HG03039 (cell line): ENCODE measurements around the gene CRYBA2.

Experiments
- ATAC-seq: cut with Tn5 transposase; IDR thresholded peaks from one replicate; pipeline ENCODE4 v1.9.1; 2021; ENCODE audit warnings: mild to moderate bottlenecking, moderate library complexity; ENCODE audit not compliant: unreplicated experiment

The CRYBA2 gene

DNA sequence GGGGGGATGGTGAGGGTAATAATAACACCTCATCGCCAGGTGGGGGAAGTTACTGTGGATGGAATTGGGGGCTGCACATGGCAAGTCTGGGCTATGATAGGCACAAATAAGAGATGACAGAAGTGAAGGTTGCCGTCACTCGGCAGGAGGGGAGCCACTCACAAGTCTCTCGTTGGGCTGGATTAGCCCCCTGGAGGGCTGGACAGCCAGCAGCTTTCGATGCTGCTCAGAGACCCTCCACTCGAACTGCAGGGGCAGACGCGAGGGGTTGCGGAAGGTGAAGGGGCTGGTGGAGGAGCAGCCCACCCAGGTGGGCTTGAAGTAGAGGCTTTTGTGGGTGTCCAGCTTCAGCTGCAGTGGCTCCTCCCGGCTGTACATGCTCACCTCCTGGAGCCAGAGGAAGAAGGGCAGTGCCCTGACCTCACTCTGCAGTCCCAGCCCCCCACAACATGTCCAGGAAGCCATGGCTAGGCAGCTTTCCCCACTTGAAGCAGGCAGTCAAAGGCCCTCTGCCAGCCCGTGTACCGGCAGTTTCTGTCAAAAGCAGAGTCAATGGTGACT is 29.9 kb upstream of the CRYBA2 start:
- no peak for ATAC-seq

DNA sequence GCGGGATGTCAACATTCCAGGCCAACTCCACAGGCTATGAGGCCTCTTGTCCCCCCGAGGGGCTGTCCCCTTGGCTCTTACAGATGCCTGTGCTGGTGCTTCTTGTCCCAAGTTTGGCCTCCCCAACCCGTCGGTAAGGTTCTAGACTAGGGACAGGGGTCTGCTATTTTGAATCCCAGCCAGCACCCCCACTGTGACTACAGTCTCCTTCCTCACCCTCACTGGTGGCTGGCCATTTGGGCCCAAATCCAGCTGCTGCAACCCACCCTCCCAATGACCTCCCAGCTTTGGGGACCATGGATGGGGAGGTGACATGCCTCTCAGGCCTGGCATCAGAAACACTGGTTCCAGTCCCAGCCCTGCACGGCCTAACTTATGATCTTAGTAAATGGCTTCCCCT is 29.4 kb upstream of the CRYBA2 start:
- ATAC-seq: no peak

DNA sequence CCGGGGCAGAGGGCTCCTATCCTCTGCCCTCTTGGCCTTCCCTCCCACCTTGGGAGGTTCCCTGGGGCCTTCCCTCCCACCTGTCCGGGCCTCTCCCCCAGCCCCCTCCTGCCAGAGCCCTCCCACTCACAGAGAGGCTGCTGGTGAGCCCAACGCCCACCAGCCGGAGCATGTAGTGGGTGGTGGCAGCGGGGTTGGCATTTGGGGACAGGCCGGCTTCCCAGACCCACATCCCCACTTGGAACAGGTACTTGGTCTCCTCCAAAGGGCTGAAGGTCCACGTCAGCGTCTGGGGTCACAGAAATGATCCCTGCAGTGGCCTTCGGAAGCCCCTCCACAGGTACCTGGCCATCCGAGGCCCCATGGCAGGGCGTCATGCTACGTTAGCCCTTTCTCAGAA is 28.8 kb upstream of the CRYBA2 start:
- ATAC-seq: no peak

DNA sequence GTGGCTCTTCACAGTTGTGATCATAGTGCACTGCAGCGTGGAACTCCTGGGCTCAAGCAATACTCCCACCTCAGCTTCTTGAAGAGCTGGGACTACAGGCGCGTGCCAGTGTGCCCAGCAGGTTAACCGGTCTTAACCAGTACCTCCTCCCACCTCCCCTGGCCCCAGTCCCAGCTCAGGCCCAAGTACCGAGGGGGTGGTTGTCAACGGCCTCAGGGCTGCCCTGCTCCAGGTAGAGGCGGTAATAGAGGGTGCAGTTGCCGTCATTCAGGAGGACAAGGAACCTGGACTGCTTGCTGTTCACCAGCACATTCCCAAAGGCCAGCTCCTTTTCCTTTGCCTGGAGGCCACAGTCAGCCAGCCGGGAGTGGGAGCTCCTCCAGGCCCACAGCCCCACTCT is 28.4 kb upstream of the CRYBA2 start:
- no peak for ATAC-seq

DNA sequence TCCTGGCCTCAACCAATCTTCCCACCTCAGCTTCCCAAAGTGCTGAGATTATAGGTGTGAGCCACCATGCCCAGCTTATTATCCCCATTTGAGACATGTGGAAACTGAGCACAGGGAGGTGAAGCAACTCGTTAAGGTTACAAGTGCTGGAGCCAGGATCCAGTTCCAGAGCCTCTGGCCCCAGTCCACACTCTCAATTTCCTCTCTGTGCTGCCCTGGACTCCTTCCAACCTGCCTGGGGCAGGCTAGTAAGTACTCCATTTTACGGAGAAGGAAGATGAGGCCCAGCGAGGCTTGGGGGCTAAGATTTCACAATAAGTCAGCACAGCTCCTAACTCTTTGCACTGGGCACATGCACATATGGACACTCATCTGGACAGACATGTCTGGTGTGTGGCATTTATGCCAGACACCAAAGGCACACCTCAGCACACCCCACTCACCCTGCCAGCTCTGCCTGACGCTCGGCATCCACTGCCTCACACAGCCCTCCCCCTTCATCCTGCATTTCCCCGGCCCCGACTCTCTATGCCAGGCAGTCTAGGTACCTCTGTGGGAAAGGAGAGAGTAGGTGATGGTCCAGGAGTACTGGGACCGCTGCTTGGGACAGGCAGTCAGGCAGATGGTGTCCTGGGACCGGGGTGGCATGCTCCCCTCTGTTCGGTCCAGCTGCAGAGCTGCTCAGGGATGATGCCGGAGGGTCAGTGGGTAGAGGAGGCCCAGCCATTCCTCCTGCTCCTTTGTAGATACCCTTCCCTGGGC is 27.6 kb upstream of the CRYBA2 start:
- ATAC-seq: no peak

DNA sequence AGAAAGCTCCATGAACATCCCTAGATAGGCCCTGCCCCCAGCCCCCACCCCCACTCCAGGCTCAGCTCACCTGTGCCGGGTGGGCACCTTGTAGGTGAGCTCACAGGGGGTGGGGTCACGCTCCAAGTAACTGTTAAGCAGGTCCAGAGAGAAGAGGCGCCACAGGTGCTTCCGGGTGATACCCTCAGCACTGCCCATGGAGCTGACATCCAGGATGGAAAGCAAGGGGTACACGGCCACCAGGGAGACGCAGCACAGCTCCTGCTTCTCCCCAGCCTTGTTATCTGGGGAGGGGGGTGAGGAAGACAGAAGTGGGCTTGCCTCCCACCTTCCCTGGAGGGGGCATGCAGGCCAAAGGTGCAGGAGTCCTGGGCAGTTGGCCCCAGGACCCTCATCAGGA is 26.2 kb upstream of the CRYBA2 start:
- no peak for ATAC-seq

DNA sequence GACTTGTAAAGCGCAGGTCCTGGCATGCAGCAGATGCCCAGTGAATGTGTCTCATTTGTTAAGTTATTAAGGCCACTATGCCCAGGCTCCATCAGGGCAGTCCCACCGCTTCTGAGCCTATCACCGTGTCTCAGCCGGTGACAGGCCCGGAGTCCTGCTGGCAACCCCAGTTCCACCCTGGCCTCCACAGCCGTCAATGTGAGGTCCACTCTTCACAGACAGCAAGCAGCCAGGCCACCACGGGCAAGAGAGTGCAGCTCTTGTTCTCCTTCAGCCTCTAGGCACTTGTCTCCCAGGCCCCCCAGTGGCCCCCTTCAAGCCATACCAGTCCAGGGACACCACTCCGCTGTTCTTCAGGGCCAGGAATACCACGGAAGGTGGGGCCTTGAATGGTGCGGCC is 25.5 kb upstream of the CRYBA2 start:
- no peak for ATAC-seq

DNA sequence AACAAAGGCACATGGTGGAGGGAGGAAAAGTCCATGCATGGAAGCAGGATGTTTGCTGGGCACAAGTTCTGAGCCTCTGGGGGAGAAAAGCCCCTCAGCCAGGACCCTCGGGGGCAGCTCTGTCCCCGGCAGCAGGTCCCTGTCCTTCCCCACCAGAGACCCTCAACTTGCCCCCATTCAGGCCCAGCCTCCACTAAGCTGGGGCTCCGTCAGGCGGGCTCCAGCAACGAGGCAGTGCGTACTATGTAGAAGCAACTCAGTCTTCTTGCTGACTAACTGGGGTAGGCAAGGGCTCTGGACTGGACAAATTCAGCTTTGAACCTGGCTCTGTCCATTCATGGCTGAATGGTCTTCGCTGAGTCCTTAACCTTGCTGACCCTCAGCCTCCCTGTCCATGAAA is 25.1 kb upstream of the CRYBA2 start:
- ATAC-seq: no peak

DNA sequence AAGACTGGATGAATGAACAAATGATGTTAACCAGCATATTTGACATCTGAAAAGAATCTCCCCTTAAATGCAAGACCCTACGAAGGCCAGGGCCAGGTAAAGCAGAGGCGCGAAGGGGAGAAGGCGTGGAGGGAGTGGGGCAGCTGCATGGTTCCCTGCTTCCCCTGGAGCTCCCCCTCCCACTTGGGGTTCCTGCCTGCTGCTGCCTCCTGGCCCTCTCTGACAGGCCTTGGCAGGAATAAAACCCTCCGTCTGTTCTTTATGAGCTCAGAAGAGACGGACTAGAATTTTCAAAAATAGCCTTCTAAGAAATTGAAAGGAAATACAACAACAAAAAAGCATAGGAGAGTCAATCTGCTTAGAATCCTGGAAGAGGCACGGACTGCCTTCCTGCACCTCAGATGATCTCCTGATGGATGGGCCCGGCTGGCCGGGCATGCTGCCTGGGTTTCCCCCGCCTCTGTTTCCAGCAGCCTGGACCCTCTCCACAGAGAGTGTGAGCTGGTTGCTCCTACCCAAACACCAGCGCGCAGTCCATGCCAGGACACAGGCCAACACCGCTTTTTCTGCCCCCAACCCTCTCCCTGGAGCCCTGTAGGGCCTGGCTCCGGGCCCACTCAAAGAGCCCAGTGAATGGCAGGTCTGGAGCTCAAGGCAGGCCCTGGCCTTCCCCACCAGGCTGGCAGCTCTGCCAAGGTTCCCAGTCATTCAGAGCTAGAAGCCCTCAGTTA is 24.1 kb upstream of the CRYBA2 start:
- no peak for ATAC-seq

DNA sequence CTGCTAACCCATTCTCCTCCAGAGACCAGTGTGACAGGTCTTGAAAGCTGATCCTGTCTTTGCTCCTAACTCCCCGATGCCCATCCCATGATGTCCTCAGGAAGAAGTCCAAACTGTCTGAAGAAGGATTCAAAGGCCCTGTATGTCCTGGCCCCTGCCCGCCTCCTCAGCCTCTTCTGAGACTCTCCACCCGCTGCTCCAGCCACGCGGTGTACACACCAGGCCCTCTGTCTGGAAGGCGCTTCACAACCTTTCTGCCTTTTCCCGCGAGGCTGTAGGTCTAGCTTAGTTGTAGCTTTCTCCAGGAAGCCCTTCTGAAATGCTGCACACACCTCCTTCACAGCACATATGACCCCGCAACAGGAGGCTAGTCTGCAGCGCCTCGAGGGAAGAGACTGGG is 23.5 kb upstream of the CRYBA2 start:
- ATAC-seq: no peak

DNA sequence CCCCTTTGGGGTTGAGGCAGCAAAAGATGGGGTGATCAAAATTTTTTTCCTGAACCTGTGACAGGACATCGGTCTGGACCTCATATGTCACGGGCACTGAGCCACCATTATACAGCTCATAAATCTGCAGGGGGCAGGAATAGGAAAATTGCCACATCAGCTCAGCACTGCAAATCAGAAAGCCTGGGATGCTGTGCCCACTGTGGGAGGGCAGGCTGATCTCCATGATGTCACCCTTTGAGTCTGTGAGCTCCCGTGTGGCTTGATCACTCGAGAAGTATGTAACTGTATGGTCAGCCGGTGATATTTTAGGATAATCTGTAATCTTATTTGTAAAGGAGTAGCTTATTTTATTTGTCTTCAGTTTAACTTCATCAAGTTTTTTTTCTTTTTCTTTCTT is 17.7 kb upstream of the CRYBA2 start:
- ATAC-seq: no peak

DNA sequence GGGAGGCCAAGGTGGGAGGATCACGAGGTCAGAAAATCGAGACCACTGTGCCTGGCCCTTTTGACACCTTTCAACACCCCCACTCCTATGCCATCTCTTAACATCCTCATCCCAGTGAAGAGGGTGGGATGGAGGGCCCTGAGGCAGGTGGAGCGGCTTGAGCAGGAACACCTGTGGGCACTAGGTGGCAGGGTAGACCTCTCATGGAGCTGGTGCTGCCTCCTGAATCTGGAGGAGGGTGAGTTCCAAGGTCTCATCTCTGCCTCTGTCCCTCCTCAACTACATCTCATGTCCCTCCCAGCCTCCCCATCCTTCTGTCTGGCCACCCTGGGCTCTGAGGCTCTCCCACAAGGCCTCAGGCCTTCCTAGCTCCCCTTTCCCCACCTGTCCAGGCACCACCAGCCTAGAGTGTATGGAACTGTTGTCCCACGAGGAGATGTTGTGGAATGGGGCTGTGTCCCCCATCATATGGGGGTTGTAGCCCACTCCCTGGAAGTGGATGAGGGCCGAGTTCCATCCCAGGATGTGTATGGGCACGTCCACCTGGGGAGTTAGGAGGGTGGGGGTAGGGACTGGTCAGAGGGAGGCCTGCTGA is 17.0 kb upstream of the CRYBA2 start:
- ATAC-seq: no peak

DNA sequence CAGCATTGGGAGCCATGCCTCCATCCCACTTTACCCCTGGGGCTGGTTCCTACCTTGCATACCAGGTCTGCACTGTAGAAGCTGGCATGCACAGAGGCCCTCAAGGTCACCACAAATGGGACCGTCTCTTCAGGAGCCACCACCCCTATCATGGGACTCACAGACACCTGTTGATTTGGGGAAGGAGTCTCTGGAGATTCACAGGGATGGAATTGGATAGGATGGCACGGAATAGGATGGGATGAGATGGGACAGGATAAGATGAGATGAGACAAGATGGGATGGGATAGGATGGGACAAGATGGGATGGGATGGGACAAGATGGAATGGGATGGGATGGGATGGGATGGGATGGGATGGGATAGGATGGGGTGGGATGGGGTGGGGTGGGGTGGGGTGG is 16.1 kb upstream of the CRYBA2 start:
- ATAC-seq: no peak

DNA sequence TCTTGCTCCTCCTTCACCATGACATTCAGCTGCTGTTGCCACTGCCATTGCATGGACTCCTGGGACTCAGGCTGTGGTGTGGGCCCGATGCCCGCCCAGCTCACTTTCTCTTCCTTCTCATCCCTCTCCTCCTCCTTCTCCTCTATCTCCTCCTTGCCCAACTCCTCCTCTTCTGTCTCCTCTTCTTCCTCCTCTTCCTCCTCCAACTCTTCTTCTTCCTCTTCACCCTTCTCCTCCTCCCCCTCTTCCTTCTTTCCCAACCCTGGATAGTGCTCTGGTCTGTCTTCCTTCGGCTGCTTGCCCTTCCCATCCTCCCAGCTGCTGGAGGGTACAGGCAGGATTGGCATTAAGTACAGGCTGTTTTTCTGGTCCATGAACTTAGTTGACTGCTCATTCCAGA is 10.8 kb upstream of the CRYBA2 start:
- ATAC-seq: no peak

DNA sequence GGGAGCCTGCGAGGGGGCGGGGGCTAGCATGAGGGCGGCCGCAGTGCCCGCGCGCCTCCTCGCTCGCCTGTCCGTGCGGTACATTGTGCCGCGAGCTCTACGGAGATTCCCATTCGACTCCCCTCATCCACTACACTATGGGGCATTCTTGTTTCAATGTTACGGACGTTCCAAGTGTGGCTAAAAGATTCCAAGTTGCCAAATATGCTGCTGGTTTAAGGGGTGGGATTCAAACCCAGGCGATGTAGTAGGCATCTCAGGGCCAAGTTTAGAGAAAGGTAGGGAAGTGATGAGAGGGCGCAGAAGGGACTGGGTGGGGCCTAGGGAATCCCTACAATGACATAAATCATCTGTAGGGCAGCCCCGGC is 10.0 kb upstream of the CRYBA2 start:
- no peak for ATAC-seq

DNA sequence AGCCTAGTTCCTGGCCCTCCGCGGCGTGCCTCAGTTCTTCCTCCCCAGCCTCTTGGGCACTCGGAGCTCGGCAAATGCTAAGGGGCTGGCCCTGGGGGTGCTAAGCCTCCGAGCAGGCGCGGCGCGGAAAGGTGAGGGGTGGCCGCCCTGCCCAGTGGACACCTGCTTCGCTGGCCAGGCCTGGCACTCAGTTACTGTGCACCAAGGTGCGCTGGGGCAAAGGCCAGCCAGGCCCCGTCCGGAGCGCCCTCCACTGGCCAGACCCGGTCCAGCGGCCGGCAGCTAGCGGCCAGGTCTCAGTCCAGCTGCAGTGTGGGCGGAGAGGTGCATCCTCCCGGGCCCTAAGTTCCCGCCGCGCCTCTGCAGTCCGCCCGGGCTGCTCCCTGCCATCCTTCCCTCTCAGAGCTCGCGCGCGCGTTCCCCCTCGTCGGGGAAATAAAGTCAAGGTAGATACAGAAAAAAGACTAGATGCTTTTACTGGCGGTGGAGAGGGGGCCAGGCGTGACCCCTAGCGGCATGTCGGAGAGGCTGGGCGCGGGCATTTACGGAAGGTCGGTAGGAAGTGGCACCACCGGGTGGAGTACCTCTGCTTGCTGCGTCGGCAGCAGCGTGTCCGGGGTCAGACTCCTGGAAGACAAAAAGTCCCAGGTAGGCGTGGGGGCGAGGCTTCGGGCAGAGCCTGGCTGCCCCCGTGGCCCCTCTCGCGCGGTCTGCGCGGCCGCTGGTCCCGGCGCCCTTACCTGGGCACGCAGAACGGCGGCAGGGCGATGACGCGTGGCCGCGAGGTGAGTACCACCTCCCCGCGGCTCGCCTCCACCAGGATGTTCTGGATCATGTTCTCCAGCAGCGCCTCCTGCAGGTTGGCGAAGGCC is 9.4 kb upstream of the CRYBA2 start:
- no peak for ATAC-seq

DNA sequence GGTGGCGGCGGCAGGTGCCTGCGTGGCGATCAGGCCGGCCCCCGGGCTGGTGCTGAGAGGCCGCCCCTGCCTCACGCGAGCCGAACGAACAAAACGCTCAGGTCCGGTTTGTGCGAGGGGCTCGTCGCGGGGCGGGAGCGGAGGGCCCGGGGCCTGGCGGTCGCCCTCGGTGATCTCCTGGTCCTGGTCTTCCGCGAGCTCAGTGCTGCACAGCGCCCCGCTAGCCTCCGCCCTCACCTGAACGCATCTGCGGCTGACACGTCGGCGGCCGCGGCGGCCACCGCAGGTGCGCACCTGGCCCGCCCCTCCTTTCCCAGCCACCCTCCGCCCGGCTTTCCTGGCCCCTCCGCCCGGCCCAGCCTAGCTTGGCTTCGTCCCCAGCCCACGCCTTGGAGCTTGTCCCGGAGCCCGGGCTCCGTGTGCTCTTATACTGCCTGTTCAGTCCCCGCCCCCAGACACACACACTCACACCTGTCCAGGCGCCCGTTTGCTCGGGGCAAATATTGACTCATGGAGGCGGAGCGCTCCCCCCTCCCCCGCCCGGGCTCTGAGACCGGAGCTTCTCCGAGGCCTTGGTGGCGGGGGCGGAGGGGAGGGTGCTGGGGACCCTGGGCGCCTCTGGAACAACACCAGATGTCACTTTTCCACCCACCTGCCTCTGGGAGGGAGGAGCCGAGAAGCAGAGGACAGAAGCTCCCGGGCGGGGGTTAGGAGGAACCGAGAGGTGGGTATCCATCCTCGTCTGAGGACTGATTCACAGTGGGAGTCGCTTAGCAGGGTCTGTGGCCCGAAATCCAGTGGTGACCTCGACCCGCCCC is 8.6 kb upstream of the CRYBA2 start:
- no peak for ATAC-seq

DNA sequence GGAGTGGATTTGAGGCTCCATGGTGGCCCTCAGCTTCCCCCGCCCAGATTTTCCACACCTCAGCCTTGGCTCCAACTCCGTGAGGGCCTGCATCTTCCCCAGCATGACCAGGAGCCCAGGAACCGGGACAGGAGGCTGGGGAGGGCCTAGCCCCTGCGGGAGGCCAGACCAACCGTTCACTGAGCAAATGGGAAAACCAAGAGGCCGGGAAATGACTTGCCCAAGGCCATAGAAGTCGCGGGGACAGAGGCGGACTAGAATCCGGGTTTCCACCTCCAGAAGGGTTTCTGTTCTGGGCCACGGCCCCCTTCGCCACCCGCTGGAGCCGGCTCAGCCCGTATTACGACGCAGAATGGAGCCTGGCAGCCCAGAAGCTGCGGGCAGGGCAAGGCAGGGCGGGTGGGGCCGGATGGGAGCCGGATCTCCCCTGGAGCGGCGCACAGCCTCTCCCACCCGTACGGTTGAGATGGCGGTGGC is 7.9 kb upstream of the CRYBA2 start:
- no peak for ATAC-seq

DNA sequence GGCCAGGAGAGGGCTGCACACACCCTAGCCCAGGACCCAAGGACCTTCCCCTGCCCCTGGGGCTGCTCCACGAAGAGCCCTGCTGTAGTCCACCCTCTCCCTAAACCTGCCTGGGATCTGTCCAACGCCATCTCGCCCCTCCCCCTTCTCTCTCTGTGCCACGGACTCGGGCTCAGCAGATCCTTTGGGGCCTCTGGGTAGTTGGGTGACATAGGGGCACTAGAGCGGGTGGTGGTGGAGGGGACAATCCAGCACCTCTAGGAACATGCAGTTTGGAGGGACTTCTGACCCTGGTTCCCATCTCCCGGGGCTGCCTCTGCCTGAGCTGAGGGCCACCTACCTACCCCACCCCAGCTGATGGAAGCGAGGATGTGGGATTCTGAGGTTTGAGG is 7.3 kb upstream of the CRYBA2 start:
- ATAC-seq: no peak
